ENCODE data around the gene EME2. TPM values are rescaled to one million over a fixed set of nuclear protein-coding genes. Genes with fewer than 3 reads are reported as not detected.

EME2 gene
- total RNA-seq, 1 experiment from 2014 or later, result 19.5 TPM

DNA sequence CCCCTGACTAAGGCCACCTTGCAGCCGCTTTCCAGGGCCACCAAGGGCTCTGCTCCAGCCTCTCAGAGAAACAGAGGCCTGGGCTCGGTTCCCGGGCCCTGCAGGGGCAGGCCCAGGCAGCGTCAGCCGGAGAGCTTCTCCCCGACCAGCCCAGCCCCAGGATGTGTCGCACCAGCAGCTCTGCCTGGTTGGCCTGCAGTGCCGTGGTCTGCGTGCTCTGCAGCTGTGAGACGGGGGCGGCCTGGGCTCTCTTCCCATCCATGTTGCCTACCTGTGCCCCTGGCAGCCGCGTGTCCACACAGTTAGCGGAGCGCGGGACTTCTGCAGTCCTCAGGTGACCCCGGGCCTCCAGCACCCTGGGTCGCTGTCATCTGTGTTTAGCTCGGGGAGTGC, 16.1 kb downstream of the EME2 start:
- CTCF ChIA-PET, result no interaction called here
- H3K4me1 ChIP-seq (ENCODE audit: insufficient read depth, low read length, poor library complexity, severe bottlenecking), result no peaks in the 10 kb centered on the region
- peaks cover 18% of the 10 kb centered on the region for H3K36me3 ChIP-seq (ENCODE audit: insufficient read depth, low read length, poor library complexity, severe bottlenecking)
- H3K9me3 ChIP-seq (ENCODE audit: low read depth, low read length, poor library complexity, severe bottlenecking), result no peaks in the 10 kb centered on the region
- BruUV-seq (replicated peaks), result no TSS peak
- H3K27me3 ChIP-seq (replicated peaks; ENCODE audit: insufficient read depth, low read depth, low read length, poor library complexity), result no peaks in the 10 kb centered on the region
- no peak overlapping the region for H3K4me3 ChIP-seq (ENCODE audit: low read depth, low read length, poor library complexity, severe bottlenecking)
- DNase-seq (ENCODE audit: low spot score), result no peak
- no peak for TF ChIP-seq EZH2 (IDR thresholded peaks at IDR 0.05; ENCODE audit: borderline replicate concordance, low read depth, low read length, poor library complexity, severe bottlenecking)
- TF ChIP-seq CTCF (conservative IDR thresholded peaks at IDR 0.05; ENCODE audit: low read depth, low read length), result no peak
- POLR2A ChIA-PET (ENCODE audit: low non-redundant PET), result no interaction called here
- intact Hi-C loops (cut with micrococcal nuclease; ENCODE audit: unreplicated experiment), result no loop called here
- no peak overlapping the region for H3K27ac ChIP-seq (ENCODE audit: low read depth, low read length, poor library complexity, severe bottlenecking)

DNA sequence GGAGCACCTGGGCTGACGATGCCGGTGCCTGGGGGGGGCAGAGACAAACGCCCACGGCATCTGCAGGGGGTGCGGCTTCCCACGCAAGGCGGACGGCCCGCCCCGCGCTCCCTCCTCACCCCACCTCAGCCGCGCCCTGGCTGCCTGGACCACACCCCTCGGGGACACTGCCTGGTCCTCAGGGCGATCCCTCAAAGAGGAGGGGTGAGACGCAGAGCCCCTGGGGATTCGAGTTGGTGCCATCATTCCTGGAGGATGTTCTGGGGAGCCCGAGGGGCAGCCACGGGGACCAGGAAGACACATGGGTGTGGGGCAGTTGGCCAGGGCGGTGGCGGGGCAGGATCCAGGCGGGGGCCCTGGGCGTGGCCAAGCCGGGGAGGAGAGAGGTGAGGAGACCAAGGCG, 17.0 kb downstream of the EME2 start:
- Histone ChIP-seq H3K36me3 (ENCODE audit: insufficient read depth, low read length, poor library complexity, severe bottlenecking) (peaks cover 18% of the 10 kb centered on the region), H3K27me3 (replicated peaks; ENCODE audit: insufficient read depth, low read depth, low read length, poor library complexity) (no peaks in the 10 kb centered on the region), H3K9me3 (ENCODE audit: low read depth, low read length, poor library complexity, severe bottlenecking) (no peaks in the 10 kb centered on the region), H3K4me1 (ENCODE audit: insufficient read depth, low read length, poor library complexity, severe bottlenecking) (no peaks in the 10 kb centered on the region), H3K4me3 (ENCODE audit: low read depth, low read length, poor library complexity, severe bottlenecking) (no peak overlapping the region), H3K27ac (ENCODE audit: low read depth, low read length, poor library complexity, severe bottlenecking) (no peak overlapping the region)
- ChIA-PET POLR2A (ENCODE audit: low non-redundant PET) (no interaction called here), CTCF (no interaction called here)
- TF ChIP-seq CTCF (conservative IDR thresholded peaks at IDR 0.05; ENCODE audit: low read depth, low read length) (no peak), EZH2 (IDR thresholded peaks at IDR 0.05; ENCODE audit: borderline replicate concordance, low read depth, low read length, poor library complexity, severe bottlenecking) (no peak)
- BruUV-seq (replicated peaks), result no TSS peak
- no peak for DNase-seq (ENCODE audit: low spot score)
- intact Hi-C loops (cut with micrococcal nuclease; ENCODE audit: unreplicated experiment), result no loop called here

DNA sequence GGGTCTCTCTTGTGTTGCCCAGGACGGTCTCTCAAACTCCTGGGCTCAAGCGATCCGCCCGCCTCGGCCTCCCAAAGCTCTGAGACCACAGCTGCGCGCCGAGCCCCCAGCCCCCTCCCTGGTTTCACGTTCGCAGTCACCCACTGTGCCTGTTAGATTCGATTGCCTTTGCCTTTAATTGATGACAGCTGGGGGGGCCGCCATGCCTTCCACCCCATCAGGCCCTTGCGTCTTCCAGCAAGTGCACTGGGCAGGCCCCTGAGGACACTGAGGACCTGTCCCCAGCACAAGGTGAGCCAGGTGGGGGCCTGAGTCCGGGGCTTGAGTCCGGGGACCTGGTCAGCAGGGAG, 17.6 kb downstream of the EME2 start:
- no peak for DNase-seq (ENCODE audit: low spot score)
- TF ChIP-seq EZH2 (IDR thresholded peaks at IDR 0.05; ENCODE audit: borderline replicate concordance, low read depth, low read length, poor library complexity, severe bottlenecking) (no peak), CTCF (conservative IDR thresholded peaks at IDR 0.05; ENCODE audit: low read depth, low read length) (no peak)

More for the DNA sequence above, 17.6 kb downstream of the EME2 start:
- CTCF ChIA-PET, result no interaction called here
- H3K27ac ChIP-seq (ENCODE audit: low read depth, low read length, poor library complexity, severe bottlenecking), result no peak overlapping the region
- H3K9me3 ChIP-seq (ENCODE audit: low read depth, low read length, poor library complexity, severe bottlenecking), result no peaks in the 10 kb centered on the region
- H3K4me1 ChIP-seq (ENCODE audit: insufficient read depth, low read length, poor library complexity, severe bottlenecking), result no peaks in the 10 kb centered on the region
- BruUV-seq (replicated peaks), result no TSS peak
- H3K36me3 ChIP-seq (ENCODE audit: insufficient read depth, low read length, poor library complexity, severe bottlenecking), result peaks cover 18% of the 10 kb centered on the region
- POLR2A ChIA-PET (ENCODE audit: low non-redundant PET), result interaction anchor here (0.6 kb wide), 1 partner anchor 11 kb away, joined by 3 read pairs; no protein-coding TSS in a partner anchor
- H3K27me3 ChIP-seq (replicated peaks; ENCODE audit: insufficient read depth, low read depth, low read length, poor library complexity), result no peaks in the 10 kb centered on the region
- intact Hi-C loops (cut with micrococcal nuclease; ENCODE audit: unreplicated experiment), result no loop called here
- no peak overlapping the region for H3K4me3 ChIP-seq (ENCODE audit: low read depth, low read length, poor library complexity, severe bottlenecking)

Data from A673 (cell line).